Measurements from ENCODE around the gene TTC17. TPM values are rescaled to one million over a fixed set of nuclear protein-coding genes. Genes with fewer than 3 reads are reported as not detected.

The TTC17 gene
- total and polyA plus RNA-seq, 2 donors (not counting 1 experiment from before 2014, with no cell fraction given): 68.7 to 176 TPM

Small RNAs within 50 kb of the gene (small RNA-seq; reads per million reads assigned to genes)
- not detected for gene RF00019 (ENCODE audit: insufficient read length, low read depth, low replicate concordance)
- gene RN7SKP287 (ENCODE audit: insufficient read length, low read depth, low replicate concordance): not detected

Other genes starting within 250 kb of the TTC17 start
- 88.3 and 94.7 TPM in 2 replicates for gene API5, start 46.9 kb upstream of the TTC17 start, total RNA-seq
- 16.6 and 24.3 TPM in 2 replicates for gene API5, start 46.9 kb upstream of the TTC17 start, polyA plus RNA-seq